K562 (cell line): ENCODE results near the gene WDR72. TPM values are rescaled to one million over a fixed set of nuclear protein-coding genes. Genes with fewer than 3 reads are reported as not detected.

ENCODE experiments used
- ATAC-seq: fragments of 200-7000 bp; cut with Tn5 transposase; 3 replicates; pipeline ENCODE4 v1.9.1; 2020; ENCODE audit warnings: moderate library complexity
- BruUV-seq: library from RNA; stranded (reverse); fragments of 400-500 nt; replicated peaks from 2 replicates; lab custom pipeline; 2021; lab: Mats Ljungman, UMichigan
- CTCF ChIA-PET: fragments of 300-600 bp; formaldehyde crosslinking; extraction: SDS; loops from one replicate; lab custom pipeline; 2021; ENCODE audit warnings: low intra/inter-chr PET ratio; lab: Yijun Ruan, JAX
- POLR2A ChIA-PET: fragments of 300-600, 350-650 bp; sonication (Branson Sonifier 250); formaldehyde crosslinking; extraction: SDS; loops from one replicate; lab custom pipeline; 2021; ENCODE audit warnings: antibody characterized with exemption, inconsistent platforms; lab: Yijun Ruan, JAX
- DNase-seq, 4 experiments: peaks; one replicate each; pipeline versions ENCODE4 v3.0.0 to v3.0.0-alpha.2; 2011 to 2018; ENCODE audit warnings: low spot score in 3 of 4, mixed read lengths in 3 of 4; ENCODE audit errors: extremely low read depth in 1 of 4
- FAIRE-seq: peaks from 2 replicates; lab custom pipeline; 2011; peaks lifted over from hg19 to GRCh38; lab: Jason Lieb, UNC
- H2AFZ ChIP-seq: 2 replicates; pipeline ENCODE4 v1.6.0; 2011; ENCODE audit warnings: low read depth, low read length, control low read depth, inconsistent platforms
- H3K27ac ChIP-seq: fragments of 200-600 bp; 3 replicates; pipeline ENCODE4 v1.8.0; 2011; ENCODE audit warnings: low read depth, mild to moderate bottlenecking, control low read depth, inconsistent platforms, low read length, moderate library complexity, mixed read lengths; ENCODE audit errors: extremely low read depth
- H3K27me3 ChIP-seq, 2 experiments: fragments of 300-600 bp in 1 of 2; 2 replicates in 1 of 2; 3 replicates in 1 of 2; pipeline versions ENCODE4 v1.6.0 to v1.8.0; 2011; ENCODE audit warnings: inconsistent platforms in 2 of 2, low read length in 2 of 2, mild to moderate bottlenecking in 1 of 2, mixed read lengths in 1 of 2, moderate library complexity in 1 of 2; ENCODE audit not compliant: control insufficient read depth in 2 of 2, insufficient read depth in 2 of 2
- H3K36me3 ChIP-seq: fragments of 300-600 bp; 3 replicates; pipeline ENCODE4 v1.8.0; 2011; ENCODE audit warnings: mild to moderate bottlenecking, low read length, inconsistent platforms; ENCODE audit not compliant: control insufficient read depth, insufficient read depth
- H3K4me1 ChIP-seq, 2 experiments: fragments of 200-600 bp in 1 of 2; replicated peaks in 1 of 2; 2 replicates in 1 of 2; 3 replicates in 1 of 2; pipeline versions ENCODE4 v1.5.1 to v1.8.0; 2011; ENCODE audit warnings: inconsistent platforms in 2 of 2, low read length in 2 of 2, mild to moderate bottlenecking in 1 of 2, mixed read lengths in 1 of 2, moderate library complexity in 1 of 2; ENCODE audit not compliant: control insufficient read depth in 2 of 2, insufficient read depth in 2 of 2
- H3K4me2 ChIP-seq: 2 replicates; pipeline ENCODE4 v1.6.1; 2011; ENCODE audit warnings: low read length, control low read depth, inconsistent platforms, mixed read lengths; ENCODE audit not compliant: insufficient read depth
- H3K4me3 ChIP-seq: fragments of 200-600 bp; sonication (generic), shearing (Covaris generic); 2 replicates; pipeline ENCODE4 v1.5.1; 2016; ENCODE audit warnings: control low read depth, inconsistent platforms
- H3K79me2 ChIP-seq: fragments of 200-600 bp; 3 replicates; pipeline ENCODE4 v1.8.0; 2011; ENCODE audit warnings: low read length, inconsistent platforms; ENCODE audit not compliant: control insufficient read depth, insufficient read depth
- H3K9ac ChIP-seq, 2 experiments: 2 replicates each; pipeline versions ENCODE4 v1.6.0 to v1.6.1; 2011; ENCODE audit warnings: low read depth in 2 of 2, low read length in 2 of 2, control low read depth in 1 of 2, inconsistent platforms in 1 of 2, mild to moderate bottlenecking in 1 of 2, mixed read lengths in 1 of 2; ENCODE audit not compliant: insufficient read depth in 1 of 2
- H3K9me1 ChIP-seq: one replicate; pipeline ENCODE4 v1.6.0; 2011; ENCODE audit warnings: inconsistent platforms, mild to moderate bottlenecking, low read length, moderate library complexity; ENCODE audit not compliant: control insufficient read depth, insufficient read depth
- H3K9me3 ChIP-seq: replicated peaks from 2 replicates; pipeline ENCODE4 v1.5.1; 2011; ENCODE audit warnings: low read depth, low read length, inconsistent platforms; ENCODE audit not compliant: control insufficient read depth, insufficient read depth
- H4K20me1 ChIP-seq: replicated peaks from 2 replicates; pipeline ENCODE4 v1.6.1; 2011; ENCODE audit warnings: low read length, inconsistent platforms, mixed read lengths; ENCODE audit not compliant: control insufficient read depth, insufficient read depth
- ATF7 ChIP-seq: fragments of 450-650 bp; IDR thresholded peaks from 2 replicates; pipeline ENCODE4 v1.7.1; 2014; ENCODE audit warnings: mild to moderate bottlenecking, moderate library complexity
- CHD2 ChIP-seq: IDR thresholded peaks from 2 replicates; pipeline ENCODE4 v1.6.1; 2011; ENCODE audit warnings: low read depth, low read length
- HDAC8 ChIP-seq: fragments of 450-650 bp; IDR thresholded peaks from 2 replicates; pipeline ENCODE4 v1.6.1; 2016; ENCODE audit warnings: mild to moderate bottlenecking, missing genetic modification characterization, moderate library complexity, missing compliant biosample characterization
- JUN ChIP-seq, 2 experiments: sonication (generic) in 1 of 2; formaldehyde crosslinking in 1 of 2; IDR thresholded peaks; 2 replicates each; pipeline versions ENCODE4 v1.6.1 to v1.8.0; 2012 to 2022; ENCODE audit warnings: borderline replicate concordance in 2 of 2, mild to moderate bottlenecking in 2 of 2, improper control_type of control experiment in 1 of 2, low read depth in 1 of 2, low read length in 1 of 2, missing genetic modification reagents in 1 of 2
- MXI1 ChIP-seq: IDR thresholded peaks from 2 replicates; pipeline ENCODE4 v1.6.1; 2011; ENCODE audit warnings: low read depth, mild to moderate bottlenecking, improper control_type of control experiment, low read length
- NBN ChIP-seq: fragments of 450-650 bp; IDR thresholded peaks from 2 replicates; pipeline ENCODE4 v1.6.1; 2016; ENCODE audit warnings: low read depth, mild to moderate bottlenecking
- NCOA4 ChIP-seq: fragments of 450-650 bp; IDR thresholded peaks from 2 replicates; pipeline ENCODE4 v1.6.1; 2018; ENCODE audit warnings: mild to moderate bottlenecking; ENCODE audit not compliant: partially characterized antibody
- PRPF4 ChIP-seq: fragments of 200-400 bp; formaldehyde crosslinking; IDR thresholded peaks from one replicate; pipeline ENCODE4 v1.6.1; 2017; ENCODE audit warnings: low read length, low read depth, mild to moderate bottlenecking; ENCODE audit not compliant: insufficient read depth, poor library complexity, severe bottlenecking
- RBM22 ChIP-seq: fragments of 200-400 bp; formaldehyde crosslinking; IDR thresholded peaks from 2 replicates; pipeline ENCODE4 v1.6.1; 2018; ENCODE audit warnings: low read length, low read depth; ENCODE audit not compliant: poor library complexity, severe bottlenecking
- SLC30A9 ChIP-seq: fragments of 250-450 bp; sonication (Bioruptor Pico); IDR thresholded peaks from 2 replicates; pipeline ENCODE4 v1.8.0; 2022; ENCODE audit warnings: mild to moderate bottlenecking, moderate library complexity
- ZNF23 ChIP-seq: fragments of 250-450 bp; sonication (Bioruptor Pico); IDR thresholded peaks from 2 replicates; pipeline ENCODE4 v1.4.0; 2020; ENCODE audit warnings: mild to moderate bottlenecking
- ZNF668 ChIP-seq: fragments of 250-450 bp; sonication (Bioruptor Pico); IDR thresholded peaks from 2 replicates; pipeline ENCODE4 v1.8.0; 2022; ENCODE audit warnings: mild to moderate bottlenecking, inconsistent platforms
- WGBS: fragments of 100-300 bp; shearing (Covaris generic); methylation state at CpG from one replicate; pipeline ENCODE4 v1.1.6; 2016; ENCODE audit warnings: low coverage, mixed read lengths; ENCODE audit not compliant: insufficient coverage; ENCODE audit errors: missing lambda C conversion rate; 5-methylcytosine and 5-hydroxymethylcytosine counted together
- in situ Hi-C: fragments of 300-500 bp; cut with MboI; formaldehyde crosslinking; loops from 4 replicates; pipeline ENCODE4 v1.15.0; 2018; ENCODE audit warnings: inconsistent platforms, mixed read lengths
- intact Hi-C: fragments of 100-400 bp; cut with micrococcal nuclease; formaldehyde crosslinking; loops from 2 replicates; pipeline ENCODE4 v1.14.2; 2022
- polyA plus RNA-seq, 8 experiments: library from polyadenylated mRNA; depleted of rRNA in 4 of 8; stranded (reverse) in 5 of 8; unstranded in 3 of 8; fragments of >200 nt; fragmentation: Nextera tagmentation in 2 of 8; fragmentation: Illumina TruSeq in 1 of 8; extraction: Ambion mirVana in 2 of 8; extraction: Trizol in 1 of 8; gene quantifications; 2 replicates each; pipeline versions ENCODE4 v1.2.1 to v1.2.3, GENCODE V29; 2011 to 2014; ENCODE audit warnings: inconsistent platforms in 1 of 8, missing spikeins in 1 of 8
- total RNA-seq, 7 experiments: library from RNA; depleted of rRNA in 6 of 7; stranded (reverse); fragments of >200 nt in 6 of 7; fragmentation: Illumina TruSeq in 2 of 7; extraction: Trizol in 2 of 7; gene quantifications; 2 replicates each; pipeline versions ENCODE4 v1.2.1 to v1.2.3, GENCODE V29; 2011 to 2021; ENCODE audit warnings: low replicate concordance in 1 of 7
- TF ChIP-seq, protein P1 (sequence below): fragments of 250-450 bp; sonication (Bioruptor Pico); IDR thresholded peaks from 2 replicates; pipeline ENCODE4 v1.5.1; 2021; ENCODE audit warnings: mild to moderate bottlenecking
- TF ChIP-seq, protein P2 (sequence below): fragments of 250-450 bp; sonication (Bioruptor Pico); IDR thresholded peaks from 2 replicates; pipeline ENCODE4 v1.4.0; 2020

The WDR72 gene
- total and polyA plus RNA-seq, 9 of the 15 experiments (the other 6 are each of a cell fraction or from before 2014, with no cell fraction given): 0.01 TPM; not detected in 8

DNA sequence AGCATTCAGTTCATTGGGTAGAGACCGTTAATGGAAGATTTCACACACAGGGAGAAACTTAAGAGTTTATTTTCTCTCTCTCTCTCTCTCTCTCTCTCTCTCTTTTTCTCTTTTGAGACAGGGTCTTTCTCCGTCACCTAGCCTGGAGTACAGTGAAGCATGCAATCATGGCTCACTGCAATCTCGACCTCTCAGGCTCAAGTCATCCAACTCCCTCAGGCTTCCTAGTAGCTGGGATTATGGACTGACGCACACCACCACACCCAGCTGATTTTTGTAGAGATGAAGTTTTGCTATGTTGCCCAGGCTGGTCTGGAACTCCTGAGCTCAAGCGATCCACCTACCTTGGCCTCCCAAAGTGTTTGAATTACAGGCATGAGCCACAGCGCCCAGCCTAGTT is 1.6 kb downstream of the WDR72 start:
- H4K20me1 ChIP-seq: no peaks in the 10 kb centered on the region
- H3K9ac ChIP-seq: no peak overlapping the region
- no peaks in the 10 kb centered on the region for H3K27me3 ChIP-seq
- no peaks in the 10 kb centered on the region for H3K4me1 ChIP-seq
- ATAC-seq (no peak), DNase-seq (no peak), FAIRE-seq (no peak)
- BruUV-seq: no TSS peak
- no peaks in the 10 kb centered on the region for H3K36me3 ChIP-seq
- no peaks in the 10 kb centered on the region for H3K9me3 ChIP-seq
- H2AFZ ChIP-seq: no peak overlapping the region
- ChIA-PET POLR2A (no interaction called here), CTCF (no interaction called here)
- no peaks in the 10 kb centered on the region for H3K9me1 ChIP-seq
- no peak overlapping the region for H3K4me3 ChIP-seq
- H3K79me2 ChIP-seq: no peaks in the 10 kb centered on the region
- no peak overlapping the region for H3K4me2 ChIP-seq
- intact Hi-C loops (no loop called here), in situ Hi-C loops (no loop called here)
- 5% methylated on average over 6 of the region's 6 CpGs for WGBS
- no peak overlapping the region for H3K27ac ChIP-seq
- TF ChIP-seq CHD2 (no peak), SLC30A9 (CRISPR knock-in tag) (no peak), ZNF668 (no peak), RBM22 (no peak), NBN (no peak), PRPF4 (no peak), NCOA4 (no peak), ATF7 (no peak), JUN (IDR thresholded peaks at IDR 0.05; ENCODE audit: borderline replicate concordance, low read depth, low read length) (no peak), JUN (CRISPR knock-in tag; IDR thresholded peaks at IDR 0.05; ENCODE audit: borderline replicate concordance) (no peak), ZNF23 (CRISPR knock-in tag) (no peak), MXI1 (no peak), HDAC8 (tag) (no peak)
- TF ChIP-seq, protein P1, sequence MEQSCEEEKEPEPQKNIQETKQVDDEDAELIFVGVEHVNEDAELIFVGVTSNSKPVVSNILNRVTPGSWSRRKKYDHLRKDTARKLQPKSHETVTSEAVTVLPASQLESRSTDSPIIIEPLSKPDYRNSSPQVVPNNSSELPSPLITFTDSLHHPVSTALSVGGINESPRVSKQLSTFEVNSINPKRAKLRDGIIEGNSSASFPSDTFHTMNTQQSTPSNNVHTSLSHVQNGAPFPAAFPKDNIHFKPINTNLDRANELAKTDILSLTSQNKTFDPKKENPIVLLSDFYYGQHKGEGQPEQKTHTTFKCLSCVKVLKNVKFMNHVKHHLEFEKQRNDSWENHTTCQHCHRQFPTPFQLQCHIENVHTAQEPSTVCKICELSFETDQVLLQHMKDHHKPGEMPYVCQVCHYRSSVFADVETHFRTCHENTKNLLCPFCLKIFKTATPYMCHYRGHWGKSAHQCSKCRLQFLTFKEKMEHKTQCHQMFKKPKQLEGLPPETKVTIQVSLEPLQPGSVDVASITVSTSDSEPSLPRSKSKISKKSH (CRISPR knock-in tag): no peak
- TF ChIP-seq, protein P2, sequence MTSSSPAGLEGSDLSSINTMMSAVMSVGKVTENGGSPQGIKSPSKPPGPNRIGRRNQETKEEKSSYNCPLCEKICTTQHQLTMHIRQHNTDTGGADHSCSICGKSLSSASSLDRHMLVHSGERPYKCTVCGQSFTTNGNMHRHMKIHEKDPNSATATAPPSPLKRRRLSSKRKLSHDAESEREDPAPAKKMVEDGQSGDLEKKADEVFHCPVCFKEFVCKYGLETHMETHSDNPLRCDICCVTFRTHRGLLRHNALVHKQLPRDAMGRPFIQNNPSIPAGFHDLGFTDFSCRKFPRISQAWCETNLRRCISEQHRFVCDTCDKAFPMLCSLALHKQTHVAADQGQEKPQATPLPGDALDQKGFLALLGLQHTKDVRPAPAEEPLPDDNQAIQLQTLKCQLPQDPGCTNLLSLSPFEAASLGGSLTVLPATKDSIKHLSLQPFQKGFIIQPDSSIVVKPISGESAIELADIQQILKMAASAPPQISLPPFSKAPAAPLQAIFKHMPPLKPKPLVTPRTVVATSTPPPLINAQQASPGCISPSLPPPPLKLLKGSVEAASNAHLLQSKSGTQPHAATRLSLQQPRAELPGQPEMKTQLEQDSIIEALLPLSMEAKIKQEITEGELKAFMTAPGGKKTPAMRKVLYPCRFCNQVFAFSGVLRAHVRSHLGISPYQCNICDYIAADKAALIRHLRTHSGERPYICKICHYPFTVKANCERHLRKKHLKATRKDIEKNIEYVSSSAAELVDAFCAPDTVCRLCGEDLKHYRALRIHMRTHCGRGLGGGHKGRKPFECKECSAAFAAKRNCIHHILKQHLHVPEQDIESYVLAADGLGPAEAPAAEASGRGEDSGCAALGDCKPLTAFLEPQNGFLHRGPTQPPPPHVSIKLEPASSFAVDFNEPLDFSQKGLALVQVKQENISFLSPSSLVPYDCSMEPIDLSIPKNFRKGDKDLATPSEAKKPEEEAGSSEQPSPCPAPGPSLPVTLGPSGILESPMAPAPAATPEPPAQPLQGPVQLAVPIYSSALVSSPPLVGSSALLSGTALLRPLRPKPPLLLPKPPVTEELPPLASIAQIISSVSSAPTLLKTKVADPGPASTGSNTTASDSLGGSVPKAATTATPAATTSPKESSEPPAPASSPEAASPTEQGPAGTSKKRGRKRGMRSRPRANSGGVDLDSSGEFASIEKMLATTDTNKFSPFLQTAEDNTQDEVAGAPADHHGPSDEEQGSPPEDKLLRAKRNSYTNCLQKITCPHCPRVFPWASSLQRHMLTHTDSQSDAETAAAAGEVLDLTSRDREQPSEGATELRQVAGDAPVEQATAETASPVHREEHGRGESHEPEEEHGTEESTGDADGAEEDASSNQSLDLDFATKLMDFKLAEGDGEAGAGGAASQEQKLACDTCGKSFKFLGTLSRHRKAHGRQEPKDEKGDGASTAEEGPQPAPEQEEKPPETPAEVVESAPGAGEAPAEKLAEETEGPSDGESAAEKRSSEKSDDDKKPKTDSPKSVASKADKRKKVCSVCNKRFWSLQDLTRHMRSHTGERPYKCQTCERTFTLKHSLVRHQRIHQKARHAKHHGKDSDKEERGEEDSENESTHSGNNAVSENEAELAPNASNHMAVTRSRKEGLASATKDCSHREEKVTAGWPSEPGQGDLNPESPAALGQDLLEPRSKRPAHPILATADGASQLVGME: no peak
